GM18867 (cell line): ENCODE measurements around the gene IMPG2.
A peak's percentile ranks its signal among the peaks of the same experiment; 100 is the strongest.

Experiments
- ATAC-seq: cut with Tn5 transposase; IDR thresholded peaks from one replicate; pipeline ENCODE4 v1.9.1; 2021; ENCODE audit warnings: mild to moderate bottlenecking, moderate library complexity; ENCODE audit not compliant: unreplicated experiment

IMPG2 gene

GRCh38 chr3:101278727-101279126, 41.6 kb downstream of the IMPG2 start:
- no peak for ATAC-seq

- no peak for ATAC-seq
Measured at GRCh38 chr3:101273608-101274007, 46.8 kb downstream of the IMPG2 start.

DNA sequence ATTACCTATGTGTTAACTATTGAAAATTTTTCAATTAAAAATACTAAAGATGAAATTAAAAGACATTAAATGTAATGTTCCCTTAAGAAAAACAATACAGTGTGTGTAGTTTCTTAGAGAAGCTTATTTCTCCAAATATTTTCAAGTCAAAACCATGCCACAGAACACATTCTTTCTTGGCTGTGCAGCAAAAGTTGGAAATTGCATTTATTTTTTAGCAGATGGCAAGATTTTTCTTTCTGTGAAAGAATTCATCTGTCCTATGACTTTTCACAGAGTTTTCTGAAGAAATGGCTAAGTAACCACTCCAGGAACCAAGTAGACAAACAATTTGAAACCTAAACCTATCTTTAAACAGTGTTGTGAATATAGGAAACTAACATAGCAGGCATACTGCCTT, 47.2 kb downstream of the IMPG2 start:
- no peak for ATAC-seq

- no peak for ATAC-seq
Measured at GRCh38 chr3:101271728-101272127, 48.6 kb downstream of the IMPG2 start.

GRCh38 chr3:101270149-101270548, 50.2 kb downstream of the IMPG2 start:
- no peak for ATAC-seq

DNA sequence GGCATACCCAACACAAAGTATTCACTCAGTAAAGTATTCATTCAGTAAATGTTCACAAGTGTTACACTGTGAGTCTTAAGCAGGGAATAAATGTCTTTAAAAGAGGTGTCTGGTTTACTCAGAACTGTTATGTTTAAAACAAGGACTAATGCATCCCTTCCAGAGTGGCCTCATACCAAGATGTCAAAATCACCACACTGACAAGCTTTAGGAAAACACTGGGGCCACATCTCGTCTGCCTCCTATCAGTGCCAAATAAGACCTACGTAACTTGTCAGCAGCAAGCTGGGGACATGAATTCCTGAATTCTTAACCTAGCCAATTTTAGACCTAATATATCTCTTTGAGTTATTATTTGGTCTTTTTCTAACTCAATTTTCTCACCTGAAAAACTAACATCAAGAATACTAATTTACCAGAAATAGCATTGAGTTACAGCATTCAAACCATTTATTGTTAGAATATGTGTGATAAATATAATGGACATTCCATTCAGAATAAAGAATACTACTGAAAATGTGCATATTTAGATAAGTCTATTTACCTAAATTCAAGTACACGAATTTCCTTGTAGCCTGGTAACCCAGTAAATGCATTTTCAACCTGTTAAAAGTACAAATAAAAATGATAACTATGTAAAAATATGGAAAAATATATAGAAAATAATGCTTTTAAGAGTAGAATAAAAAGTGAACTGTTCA, 51.3 kb downstream of the IMPG2 start:
- ATAC-seq: no peak

DNA sequence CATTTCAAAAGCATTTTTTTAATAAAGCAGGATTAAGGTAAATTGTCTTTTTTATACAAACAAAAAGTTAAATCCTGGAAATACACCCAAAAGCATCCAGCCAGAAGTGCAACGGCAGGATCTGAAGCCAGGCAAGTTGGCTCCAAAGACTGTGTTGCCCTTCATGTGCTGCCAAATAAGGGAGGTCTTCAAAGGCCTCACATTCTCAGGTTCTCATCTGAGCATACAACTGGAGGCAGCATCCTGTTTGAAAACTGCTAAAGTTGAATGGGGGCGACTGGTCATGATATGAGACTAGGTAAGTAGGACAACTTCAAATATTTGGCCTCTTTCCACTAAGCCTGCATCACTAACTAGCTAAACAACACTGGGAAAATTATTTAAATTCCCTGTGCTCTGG, 52.2 kb downstream of the IMPG2 start:
- ATAC-seq: no peak

- ATAC-seq: no peak
Measured at GRCh38 chr3:101266566-101266965, 53.8 kb downstream of the IMPG2 start.

- ATAC-seq: no peak
Measured at GRCh38 chr3:101266071-101266470, 54.3 kb downstream of the IMPG2 start.

- peak; percentile 86 for ATAC-seq
Measured at GRCh38 chr3:101262393-101263240, 57.8 kb downstream of the IMPG2 start.

GRCh38 chr3:101261506-101261905, 58.9 kb downstream of the IMPG2 start:
- ATAC-seq: no peak

GRCh38 chr3:101259485-101260341, 60.7 kb downstream of the IMPG2 start:
- ATAC-seq: no peak

DNA sequence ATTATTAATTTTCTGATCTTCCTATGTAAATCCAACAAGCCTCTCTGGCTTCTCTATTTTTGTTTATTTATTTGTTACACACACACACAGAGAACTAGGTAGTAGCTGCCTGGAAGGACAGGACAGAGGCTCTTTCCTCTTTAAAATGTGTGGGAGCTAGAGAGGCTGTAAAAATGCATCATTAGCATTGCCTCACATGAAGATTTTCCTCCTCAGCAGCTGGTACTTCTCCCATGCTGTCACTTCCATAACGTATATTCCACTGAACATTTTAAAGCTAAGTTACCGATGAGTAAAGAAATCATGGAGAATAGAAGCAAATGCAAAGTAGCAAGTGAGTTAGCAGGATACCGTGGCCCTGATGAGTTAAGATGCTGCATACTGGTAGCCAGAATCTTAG, 63.9 kb downstream of the IMPG2 start:
- ATAC-seq: no peak

GRCh38 chr3:101255441-101255840, 64.9 kb downstream of the IMPG2 start:
- no peak for ATAC-seq

DNA sequence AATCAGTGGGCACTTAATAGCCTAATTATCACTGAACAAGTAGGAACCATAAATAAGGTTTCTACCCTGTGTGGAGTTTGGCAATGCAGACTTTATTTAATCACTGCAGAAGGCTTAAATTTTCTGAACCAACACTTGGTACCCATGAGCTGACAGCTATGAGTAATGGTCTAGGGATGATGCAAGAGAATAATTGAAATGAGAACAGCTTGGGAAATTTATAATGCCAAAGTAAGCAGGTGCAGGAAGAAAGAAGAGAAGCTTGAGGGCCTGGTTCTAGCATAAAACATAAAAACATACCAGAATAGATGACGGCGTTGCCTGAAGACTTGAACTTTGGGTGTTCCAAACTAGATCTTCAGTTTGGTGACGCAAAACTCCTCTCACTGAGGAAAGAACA, 67.0 kb downstream of the IMPG2 start:
- ATAC-seq: no peak

DNA sequence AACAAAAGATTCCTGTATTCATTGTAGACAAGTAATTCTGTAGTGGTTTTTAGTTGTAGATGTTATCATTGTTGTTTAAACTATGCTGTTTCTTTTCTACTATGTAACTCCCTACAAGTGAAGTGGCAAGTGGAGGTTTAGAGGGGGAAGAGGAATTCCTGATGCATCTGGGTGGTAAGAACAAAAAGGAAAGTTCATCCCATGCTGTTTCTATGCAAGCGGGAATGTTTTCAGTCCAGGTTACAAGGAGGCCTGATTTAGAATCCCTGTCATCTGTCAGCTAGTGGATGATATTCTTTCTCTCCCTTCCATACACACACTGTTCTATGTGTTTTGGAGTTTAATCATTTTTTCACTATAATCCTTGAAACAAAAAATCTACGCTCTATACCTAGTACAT, 67.4 kb downstream of the IMPG2 start:
- ATAC-seq: no peak

- no peak for ATAC-seq
Measured at GRCh38 chr3:101252307-101252706, 68.1 kb downstream of the IMPG2 start.

DNA sequence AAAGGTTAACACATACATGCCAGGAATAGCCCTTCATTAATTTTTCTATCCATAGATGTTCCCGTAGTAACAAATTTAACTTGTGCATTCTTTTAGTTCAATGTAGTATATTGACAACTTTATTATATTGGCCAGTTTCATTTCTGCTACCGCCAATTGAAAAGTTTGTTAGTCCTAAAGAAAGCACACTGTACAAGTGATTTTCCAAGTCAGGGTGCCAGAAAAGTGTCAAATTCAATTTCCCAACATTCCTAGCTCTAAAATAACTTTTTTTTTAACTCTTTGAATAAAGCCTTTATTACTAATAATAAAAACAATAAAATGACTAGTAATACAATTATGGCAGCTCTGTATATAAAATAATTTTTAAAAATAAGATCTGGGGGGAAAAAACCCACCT, 68.9 kb downstream of the IMPG2 start:
- ATAC-seq: no peak

DNA sequence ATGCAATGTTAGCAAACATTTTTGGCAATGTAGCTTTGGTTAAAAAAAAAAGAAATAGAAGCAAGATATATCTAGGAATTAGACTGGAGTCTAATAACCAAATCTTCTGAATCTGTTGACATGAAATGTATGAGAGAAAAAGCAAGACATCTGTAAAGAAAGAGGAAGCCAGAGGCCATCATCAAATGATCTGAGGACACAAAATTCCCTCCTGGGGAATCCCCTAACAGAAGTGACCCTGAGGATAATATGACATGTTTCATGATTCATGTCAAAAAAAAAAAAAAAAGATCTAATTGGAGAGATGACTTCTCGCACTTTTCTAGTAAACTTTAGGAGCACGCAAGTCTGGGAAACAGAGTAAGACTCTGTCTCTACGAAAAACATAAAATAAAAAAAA, 70.9 kb downstream of the IMPG2 start:
- no peak for ATAC-seq

- no peak for ATAC-seq
Measured at GRCh38 chr3:101248736-101249135, 71.6 kb downstream of the IMPG2 start.

GRCh38 chr3:101244212-101244575, 76.2 kb downstream of the IMPG2 start:
- no peak for ATAC-seq
